HG03571 (cell line): ENCODE results near the gene RBFOX2.
"Not testable (repeated sequence)": the region's sequence is repeated elsewhere in the genome, so short reads cannot be mapped to it uniquely, and the experiment has no call there.

Experiments used
- ATAC-seq: cut with Tn5 transposase; IDR thresholded peaks from one replicate; pipeline ENCODE4 v1.9.1; 2021; ENCODE audit not compliant: unreplicated experiment

Gene RBFOX2

DNA sequence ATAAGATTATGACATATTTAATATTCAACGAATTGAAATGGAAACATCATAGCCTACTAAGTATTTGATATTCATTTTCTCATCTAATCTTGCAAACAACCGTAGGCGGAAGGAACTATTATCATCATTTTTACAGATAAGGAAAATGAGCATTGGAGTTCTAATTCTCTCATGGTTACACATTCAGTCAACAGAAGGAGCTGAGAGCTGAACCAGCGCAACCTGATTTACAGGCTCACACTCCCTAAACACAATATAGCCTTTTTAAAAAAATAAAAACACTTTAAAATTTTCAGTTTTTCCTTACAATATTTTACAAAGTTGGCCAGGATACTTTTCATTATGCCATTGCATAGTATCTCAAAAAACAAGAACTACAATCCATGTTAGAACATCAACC, 236.1 kb downstream of the RBFOX2 start:
- ATAC-seq: no peak

DNA sequence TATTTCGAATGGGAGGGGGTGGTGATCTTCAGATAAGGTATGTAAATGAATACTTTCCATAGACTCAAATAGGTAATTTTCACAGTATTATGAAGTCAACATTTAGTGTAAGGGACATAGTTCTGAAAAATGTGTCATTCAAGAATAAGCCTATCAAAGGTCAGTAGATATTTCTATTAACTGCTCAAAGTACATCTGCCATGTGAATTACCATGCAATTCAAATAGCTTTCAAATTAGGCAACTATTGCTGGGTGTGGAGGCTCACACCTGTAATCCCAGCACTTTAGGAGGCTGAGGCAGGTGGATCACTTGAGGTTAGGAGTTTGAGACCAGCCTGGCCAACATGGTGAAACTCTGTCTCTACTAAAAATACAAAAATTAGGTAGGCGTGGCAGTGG, 236.8 kb downstream of the RBFOX2 start:
- ATAC-seq: not testable (repeated sequence)

DNA sequence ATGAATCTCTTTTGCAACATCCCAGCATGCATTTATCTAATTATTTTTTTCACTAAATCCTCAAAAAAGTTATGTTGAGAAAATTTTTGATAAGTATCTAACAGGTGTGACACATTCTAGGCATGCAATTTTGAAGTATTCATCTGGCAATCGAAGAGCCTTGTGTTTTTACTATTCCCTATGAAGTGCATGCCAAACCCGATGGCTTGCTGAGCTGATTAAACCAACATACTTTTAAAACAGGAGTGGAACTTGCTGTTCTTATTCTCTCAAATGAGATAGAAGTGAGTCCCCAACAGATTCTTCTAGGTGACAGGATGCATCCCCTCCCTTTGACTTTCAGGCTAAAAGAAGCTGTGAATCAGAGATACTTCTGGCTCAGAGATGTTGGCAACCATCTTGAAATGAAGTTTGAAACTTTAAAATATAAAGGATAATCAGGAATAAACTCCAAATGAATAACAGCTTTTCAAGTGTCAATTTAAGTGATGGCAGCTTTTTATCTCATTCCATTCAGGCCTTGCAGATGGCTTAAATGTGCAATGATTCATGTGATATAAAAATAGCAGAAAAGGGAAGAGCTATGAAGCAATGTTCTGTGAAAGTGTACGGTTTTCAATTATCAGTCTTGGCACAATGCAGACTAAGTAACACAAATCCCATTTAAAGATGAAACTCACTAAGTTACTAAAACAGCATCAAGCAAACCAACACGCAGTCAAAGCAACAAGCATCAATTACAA, 243.3 kb downstream of the RBFOX2 start:
- no peak for ATAC-seq

DNA sequence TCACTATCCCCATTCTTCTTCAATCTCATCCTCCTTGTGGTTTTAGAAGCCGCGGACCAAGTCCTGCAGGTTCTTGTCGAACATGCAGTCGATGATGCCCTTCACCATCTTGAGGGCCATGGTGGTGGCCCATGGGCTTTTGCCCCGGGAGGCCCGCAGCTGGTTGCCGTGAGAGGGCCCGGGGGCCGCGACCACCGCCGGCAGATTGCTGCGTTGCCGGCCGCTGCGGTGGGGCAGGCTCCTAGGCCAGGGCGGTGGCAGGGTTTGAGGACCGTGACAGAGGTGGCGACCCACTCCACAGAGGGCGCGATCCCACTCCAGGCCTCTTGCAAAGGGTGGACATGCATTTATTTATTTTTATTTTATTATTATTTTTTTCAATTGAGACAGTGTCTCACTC, 244.0 kb downstream of the RBFOX2 start:
- no peak for ATAC-seq

DNA sequence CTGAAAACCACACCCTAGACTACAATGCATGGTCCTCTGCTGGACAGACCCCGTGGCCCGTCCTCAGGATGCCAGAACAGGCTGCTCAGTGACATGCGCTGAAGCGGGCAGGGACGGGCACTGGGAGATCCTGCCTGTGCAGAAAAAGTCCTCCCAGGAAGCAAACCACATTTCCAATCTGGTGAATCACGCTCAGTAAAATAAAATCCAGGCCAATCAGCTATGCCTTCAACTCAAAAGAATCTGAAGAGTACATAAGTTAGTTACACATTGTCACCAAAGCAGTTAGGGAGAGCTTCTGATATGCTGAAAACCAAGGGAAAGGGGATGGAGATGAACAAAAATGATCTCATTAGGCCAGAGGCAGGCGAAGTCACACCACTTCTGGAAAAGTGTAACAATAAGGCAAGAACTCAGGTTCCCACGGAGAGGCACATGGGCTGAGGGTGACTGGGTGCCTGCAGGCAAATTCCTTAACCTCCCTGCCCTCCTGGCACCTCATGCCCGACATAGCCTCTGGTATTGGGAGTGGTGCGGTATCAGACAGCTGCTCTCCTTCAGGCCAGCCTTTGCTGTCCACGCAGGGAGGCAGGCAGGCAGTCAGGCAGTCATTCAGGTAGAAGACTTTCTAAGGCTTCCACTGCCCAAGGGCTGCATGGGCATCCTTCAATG, 244.5 kb downstream of the RBFOX2 start:
- no peak for ATAC-seq

DNA sequence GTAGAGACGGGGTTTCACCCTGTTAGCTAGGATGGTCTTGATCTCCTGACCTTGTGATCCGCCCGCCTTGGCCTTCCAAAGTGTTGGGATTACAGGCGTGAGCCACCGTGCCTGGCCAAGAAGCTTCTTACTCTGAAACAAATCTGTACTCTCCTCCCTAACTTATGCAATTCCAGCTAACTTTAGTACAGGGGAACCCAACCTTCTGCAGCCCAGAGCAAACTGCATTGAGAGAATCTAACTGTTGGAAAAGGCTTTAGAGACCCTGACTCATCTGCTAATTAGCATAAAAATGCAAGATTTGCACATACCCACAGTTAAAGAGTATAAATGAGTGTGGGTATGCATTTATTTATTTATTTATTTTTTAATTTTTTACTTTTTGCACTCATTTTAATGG, 246.1 kb downstream of the RBFOX2 start:
- ATAC-seq: no peak

DNA sequence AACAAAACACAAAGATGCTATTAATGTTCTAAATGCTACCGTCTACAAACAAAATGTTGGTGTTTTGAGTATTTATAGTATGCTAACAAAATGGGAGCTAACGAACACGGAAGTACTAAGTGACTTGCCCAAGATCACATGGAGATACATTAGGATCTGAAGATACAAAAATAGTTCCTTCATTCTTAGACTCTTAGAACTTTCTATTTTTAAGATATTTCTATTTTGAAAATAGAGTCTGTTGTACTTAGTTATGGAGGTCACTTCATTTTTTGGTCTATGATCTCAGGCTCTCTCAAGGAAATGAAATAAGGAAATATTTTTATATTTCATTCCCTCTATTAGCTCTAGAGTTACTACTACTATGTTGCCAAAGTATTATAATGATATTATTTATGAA, 246.7 kb downstream of the RBFOX2 start:
- ATAC-seq: no peak

DNA sequence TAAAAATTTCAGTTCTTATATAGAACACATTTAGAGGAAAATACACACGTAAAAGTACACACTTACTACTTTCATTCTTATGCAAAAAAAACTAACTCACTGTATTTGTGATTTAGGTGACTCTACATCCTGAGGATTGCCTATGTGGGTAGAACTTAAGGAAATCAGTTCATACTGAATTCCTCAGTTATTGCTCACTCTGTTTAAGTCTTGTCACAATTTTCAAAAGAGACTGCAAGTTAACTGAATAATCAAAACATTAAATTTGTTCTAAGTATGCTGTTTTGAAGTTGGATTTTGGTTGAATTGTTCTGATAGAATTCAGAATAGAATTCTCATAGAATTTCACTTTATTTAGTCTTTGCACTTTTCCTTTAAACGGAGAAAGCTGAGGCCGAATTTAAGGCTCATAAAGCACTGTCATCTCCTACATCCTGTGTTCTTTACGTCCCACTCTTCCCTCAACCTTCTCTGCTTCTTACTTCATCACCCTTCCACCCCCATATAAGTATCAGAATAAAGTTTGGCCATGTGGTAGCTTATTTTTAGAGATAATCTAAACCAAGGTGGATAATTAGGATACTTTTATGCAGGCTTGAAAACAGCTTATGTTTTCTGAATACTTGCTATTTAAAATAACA, 251.2 kb downstream of the RBFOX2 start:
- no peak for ATAC-seq

DNA sequence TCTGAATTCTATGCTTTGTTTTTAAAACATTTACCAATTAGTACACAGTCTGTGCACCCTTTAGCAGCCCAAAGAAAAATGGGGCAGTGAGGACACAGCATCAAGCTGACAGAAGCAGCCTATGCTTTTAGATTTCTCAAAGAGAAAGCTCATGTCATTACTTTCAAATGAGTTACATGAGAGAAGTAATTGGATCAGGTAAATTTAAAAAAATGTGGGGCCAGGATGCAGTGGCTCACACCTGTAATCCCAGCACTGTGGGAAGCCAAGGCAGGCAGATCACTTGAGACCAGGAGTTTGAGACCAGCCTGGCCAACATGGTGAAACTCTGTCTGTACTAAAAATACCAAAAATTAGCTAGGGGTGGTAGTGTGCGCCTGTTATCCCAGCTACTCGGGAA, 253.3 kb downstream of the RBFOX2 start:
- ATAC-seq: no peak

DNA sequence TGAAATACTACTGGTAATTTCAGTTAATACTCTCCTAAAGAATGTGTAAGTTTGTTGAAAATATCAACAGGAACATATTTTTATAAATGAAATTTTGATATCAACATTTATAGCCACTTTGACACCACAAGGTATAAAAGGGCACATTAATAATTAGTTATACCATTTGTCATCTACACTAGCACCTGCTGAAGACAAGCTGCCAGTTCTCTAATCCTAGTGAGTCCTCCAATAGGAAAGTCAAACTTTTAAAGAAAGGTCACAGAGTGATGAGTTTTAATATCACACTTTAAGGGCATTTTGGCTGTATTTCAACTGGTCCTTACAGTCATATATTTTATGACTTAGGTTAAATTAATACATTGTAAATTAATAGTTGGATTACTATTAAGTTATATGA, 258.6 kb downstream of the RBFOX2 start:
- no peak for ATAC-seq

DNA sequence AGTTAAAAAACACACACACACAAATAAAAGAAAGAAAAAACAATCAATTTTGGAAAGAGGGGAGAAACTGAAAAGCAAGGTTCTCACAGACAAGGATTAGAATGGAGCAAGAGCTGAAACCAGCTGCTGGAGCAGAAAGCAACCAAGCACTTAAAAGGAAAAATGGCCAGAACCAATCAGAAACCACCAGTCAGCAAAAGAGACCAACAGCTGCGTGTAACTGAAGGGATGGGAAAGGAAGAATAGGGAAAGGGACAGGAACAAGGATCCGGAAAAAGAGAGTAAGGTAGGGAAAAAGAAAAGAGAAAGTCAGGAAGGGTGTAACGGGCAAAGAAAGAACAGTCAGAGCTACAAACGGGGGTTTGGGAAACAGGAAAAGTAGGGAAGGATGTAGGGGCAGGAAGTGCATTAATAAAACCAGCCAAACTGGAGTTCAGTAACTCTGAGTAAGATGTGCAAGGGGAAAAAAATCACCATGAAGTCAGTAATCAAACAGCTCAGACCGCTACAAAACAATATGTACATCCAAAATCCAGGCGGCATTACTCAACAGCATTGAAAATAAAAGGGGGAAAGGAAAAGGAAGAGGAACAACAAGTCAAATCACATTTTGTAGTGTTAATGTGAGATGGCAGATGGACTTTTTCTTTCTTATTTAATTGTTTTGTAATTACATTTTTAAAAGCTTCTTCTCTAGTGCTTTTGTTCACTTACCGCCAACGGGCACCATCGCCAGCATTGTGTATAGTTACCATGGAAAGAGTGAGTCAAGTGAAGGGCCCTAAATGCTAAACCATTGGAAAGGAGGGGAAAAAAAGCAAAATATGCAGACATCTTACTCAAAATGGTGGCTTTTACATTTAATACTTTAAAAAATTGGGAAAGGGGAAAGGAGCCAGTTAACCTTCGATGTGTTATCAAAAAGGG, 261.7 kb downstream of the RBFOX2 start:
- no peak for ATAC-seq

DNA sequence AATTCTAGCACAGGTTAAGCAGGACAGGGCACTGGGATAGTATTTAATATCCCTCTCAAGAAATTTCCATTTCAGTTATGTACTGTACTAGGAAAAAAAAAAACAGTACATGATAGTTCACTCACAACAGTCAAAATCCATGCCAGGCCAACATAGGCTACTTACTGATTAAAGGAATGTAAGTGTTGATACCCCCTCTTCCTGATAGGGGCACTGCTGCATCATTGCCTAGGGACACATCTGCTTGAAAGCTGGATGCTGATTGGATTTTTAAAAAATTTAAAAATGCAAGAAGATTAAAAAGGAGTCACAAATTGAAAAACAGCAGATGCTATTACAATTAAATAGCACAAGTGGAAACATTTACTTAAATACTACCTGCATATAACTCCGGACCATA, 267.6 kb downstream of the RBFOX2 start:
- no peak for ATAC-seq

DNA sequence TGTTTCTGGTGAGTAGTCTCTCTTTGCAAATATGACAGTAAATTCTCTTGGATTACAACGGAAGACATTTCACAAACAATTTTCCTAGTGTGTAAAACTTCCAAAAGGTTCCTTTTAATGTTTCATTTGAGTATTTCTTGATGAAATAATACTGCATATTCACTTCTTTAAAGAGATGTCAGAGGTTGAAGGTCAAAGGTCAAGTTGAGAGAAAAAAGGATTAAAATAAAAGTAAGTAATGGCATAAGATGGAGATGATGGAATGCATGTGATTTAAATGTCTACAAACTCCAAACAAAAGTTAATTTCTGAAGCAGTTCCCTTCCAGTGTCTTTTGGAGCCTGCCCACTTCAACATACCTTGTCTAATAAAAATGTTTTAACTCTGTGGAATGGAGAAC, 270.2 kb downstream of the RBFOX2 start:
- ATAC-seq: no peak

DNA sequence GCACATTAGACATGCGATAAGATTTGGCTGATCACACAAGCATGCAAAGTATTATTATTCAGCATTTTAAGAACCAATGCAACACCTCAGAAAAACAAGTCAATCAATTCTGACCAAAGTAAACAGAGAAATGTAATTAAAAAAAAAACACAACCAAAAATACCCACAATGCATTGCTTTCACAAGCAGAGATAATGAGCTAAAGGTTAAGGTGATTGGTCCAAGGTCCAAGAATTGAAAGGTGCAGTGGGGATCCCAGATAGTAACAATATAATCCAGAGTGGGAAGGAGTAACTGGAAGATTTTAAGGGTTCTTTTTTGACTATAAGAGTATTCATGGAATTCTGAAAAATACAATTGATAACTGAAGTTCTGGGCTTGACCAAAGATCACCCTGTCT, 271.9 kb downstream of the RBFOX2 start:
- no peak for ATAC-seq

DNA sequence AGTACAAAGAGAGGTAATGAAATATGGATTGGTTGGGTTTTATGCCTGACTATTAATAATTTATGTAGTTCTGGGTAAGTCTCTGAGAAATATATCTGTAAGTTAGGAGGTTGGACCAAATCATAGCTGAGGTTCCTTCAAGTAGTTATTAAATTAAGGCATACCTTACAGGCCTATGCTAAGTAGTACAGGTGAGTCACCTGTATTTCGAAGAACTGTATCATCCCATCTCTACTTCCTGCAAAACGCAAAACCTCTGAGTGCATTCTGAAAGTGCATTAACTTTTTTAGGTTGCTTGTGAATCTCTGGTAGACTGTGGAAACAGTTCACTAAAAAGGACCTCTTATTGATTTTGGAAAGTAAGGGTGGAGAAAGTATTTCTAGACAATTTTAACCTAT, 273.9 kb downstream of the RBFOX2 start:
- ATAC-seq: no peak

DNA sequence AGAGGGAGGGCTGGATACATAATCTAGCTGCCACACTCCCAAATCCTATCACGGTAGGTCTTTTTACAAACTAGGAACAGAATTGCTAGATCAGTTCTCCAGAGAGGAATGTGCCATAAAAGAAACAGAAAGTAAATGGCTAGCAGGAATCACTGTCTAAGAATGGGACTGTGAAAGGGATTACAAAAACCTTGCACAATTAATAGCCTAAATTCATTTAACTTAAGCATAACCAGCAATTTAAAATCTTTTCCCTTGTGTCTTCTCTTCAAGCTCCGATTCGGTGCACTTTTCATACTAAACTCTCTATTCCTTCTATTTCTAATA, 275.8 kb downstream of the RBFOX2 start:
- ATAC-seq: no peak

DNA sequence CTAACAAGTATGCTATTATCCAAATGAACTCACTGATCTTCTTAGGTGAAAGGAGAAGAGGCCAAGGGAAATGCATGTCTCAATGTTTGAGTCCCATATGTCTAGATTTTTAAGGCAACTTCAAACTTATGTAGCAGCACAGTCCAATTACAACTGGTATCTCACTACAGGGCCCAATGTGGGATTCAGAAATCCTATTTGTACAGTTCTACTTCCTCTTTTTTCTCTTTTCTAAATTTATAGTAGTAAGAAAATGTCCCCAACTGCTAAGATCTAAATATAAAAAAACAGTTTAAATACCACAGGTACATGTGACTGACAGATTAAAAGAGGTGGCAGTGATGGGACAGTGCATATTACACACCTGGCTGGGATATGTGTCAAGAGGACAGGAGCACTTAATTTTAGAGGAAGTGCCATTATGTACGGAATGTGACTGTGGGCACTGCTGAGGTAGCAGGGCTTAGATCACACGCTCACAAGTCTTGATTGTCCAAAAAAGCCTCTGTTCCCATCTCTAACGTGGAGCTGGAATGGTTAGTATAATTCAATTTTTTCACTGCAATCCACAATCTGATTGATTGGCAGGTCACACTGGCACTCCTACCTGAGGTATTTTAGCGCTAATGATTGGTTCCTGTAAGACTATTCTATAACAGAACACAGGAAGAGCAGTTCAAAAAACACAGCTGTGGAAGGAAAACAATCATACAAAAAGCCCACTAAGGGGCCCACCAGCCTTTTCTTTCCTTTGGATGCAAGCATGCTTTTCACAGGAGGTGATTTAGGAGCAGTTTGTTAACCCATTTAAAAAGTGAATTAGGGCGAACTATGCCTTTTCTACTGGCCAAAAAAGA, 276.4 kb downstream of the RBFOX2 start:
- no peak for ATAC-seq

DNA sequence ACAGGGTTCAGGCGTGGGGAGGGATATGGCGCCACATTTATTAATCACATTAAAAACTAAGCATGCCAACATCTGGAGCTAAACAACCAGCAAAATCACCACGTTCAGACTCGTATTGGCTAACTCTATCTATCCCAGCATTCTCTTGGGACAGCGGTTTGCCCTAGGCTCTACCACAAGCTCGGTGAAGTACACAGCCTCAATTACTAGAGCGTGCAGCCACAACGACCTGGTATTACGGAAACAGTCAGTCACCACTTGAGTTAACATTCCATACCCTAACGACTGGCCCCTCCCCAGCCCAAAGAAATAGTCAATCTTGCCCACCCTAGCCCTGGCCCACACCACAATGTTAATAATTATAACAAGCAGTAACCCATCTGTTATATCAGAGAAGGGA, 278.8 kb downstream of the RBFOX2 start:
- peak; percentile 73 for ATAC-seq

DNA sequence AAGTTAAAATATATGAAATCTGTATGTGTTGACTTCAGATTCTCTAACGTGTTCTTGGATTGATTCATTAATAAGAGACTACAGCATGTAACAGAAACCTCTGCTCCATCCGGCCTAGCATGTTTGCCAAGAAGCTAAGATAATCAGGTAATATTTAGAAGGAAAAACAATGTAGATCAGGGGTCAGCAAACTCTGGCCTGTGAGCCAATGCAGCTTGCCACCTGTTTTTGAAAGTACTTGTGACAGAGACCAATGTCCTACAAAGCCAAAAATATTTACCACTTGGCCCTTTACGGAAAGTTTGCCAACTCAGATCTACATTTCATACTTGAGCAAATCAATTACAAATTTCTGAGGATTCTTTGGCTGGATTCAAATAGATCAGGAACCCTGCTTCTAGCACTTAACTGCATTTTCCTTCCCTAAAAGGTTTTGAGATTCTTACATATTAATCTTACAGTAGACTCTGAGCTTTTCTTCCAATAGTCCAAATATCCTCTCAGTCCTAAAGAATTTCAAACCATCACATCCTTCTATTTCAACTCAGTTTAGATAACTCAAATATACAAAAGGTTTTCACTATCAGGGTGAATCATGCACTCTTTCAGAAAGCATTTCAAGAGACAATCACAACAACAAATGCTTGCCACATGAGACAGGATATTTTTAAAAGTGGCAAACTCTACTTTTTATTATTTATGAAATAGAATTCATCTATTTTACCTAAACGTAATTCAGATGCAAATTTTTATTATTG, 281.5 kb downstream of the RBFOX2 start:
- no peak for ATAC-seq

DNA sequence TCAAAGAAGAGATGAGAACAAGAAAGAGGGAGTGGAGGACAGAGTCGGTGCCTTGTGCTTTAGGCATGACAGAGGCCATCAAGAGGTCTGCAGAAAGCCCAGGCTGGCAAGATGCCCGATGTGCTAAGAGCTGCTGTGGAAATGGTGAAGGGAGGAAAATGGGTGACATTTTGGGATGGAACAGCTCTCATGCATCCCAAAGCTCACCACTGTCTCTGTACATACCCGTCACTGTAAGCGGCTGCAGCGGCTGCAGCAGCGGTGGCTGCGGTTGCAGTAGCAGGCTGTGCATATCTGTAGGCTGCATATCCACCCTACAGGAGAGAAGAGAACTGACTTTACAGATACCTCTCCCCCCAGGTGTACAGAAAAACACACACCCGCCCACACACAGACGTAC, 282.4 kb downstream of the RBFOX2 start:
- ATAC-seq: no peak
